GM04503 (cell line): ENCODE results near the gene SERPINA3.
"Not testable (repeated sequence)": the region's sequence is repeated elsewhere in the genome, so short reads cannot be mapped to it uniquely, and the experiment has no call there.

Source experiments
- DNase-seq: peaks from one replicate; pipeline ENCODE4 v3.0.0-alpha.2; 2012; ENCODE audit warnings: low read depth

SERPINA3 gene

DNA sequence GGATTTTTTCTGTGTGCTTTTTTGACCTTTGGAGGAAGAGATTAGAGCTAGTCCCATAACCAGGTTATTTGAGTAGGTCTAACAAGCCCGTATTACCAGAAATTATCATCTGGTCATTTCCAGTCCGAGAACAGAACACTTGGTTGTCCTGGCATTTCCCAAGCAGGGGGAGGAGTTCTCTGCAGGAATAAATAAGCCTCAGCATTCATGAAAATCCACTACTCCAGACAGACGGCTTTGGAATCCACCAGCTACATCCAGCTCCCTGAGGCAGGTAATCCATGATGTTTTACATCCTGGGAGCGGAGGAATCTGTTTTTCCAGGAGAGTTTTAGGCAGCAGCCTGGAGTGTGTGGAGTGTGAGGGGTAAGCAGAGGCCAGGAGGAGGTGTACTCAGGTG is at the start of gene SERPINA3:
TSS of gene SERPINA3 (plus strand) at position 218 of the 400 bp plus-strand sequence. CDS start 2,051 bp downstream, outside the sequence.
- no peak for DNase-seq

DNA sequence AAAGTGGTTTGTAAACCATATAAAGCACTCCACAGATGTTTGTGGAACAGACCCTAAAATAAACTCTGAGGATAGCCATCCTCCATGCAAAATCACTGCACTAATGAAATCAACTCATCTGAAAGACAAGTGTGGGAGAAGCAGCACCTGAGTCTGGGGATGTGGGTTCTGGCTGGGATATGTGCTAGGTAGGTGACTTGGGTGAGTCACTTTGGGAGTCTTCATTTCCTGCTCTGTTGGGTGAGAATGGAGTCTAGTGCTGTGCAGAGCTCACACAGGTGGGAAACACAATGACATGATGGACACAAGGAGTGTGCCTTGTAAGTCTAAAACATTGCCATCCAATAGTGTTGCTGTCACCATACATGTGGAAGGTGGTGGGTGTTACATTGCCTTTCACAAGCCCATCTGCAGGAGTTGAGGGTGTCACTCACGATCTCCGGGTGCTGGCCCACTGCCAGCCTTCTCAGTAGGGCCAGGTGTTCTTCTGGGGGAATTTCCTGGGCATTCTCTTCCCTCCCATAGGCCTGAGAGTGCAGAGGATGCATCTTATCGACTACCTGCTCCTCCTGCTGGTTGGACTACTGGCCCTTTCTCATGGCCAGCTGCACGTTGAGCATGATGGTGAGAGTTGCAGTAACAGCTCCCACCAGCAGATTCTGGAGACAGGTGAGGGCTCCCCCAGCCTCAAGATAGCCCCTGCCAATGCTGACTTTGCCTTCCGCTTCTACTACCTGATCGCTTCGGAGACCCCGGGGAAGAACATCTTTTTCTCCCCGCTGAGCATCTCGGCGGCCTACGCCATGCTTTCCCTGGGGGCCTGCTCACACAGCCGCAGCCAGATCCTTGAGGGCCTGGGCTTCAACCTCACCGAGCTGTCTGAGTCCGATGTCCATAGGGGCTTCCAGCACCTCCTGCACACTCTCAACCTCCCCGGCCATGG is 49.0 kb upstream of the SERPINA3 start:
- no peak for DNase-seq

DNA sequence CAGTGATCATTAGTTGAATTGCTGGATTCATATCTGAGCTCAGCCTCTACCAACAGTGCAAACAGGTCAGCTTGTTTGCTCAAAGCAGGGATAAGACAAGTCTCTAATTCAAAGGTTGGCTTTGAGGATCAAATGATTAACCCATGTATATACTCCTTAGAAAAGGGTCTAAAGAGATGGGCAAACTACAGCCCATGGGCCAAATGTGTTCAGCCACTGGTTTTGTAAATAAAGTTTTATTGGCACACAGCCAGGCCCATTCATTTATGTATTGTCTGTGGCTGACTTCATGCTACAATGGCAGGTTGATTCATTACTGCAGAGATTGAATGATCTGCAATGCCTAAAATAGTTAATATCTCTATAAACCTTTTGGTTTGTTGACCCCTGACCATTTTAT is 47.8 kb upstream of the SERPINA3 start:
- no peak for DNase-seq

DNA sequence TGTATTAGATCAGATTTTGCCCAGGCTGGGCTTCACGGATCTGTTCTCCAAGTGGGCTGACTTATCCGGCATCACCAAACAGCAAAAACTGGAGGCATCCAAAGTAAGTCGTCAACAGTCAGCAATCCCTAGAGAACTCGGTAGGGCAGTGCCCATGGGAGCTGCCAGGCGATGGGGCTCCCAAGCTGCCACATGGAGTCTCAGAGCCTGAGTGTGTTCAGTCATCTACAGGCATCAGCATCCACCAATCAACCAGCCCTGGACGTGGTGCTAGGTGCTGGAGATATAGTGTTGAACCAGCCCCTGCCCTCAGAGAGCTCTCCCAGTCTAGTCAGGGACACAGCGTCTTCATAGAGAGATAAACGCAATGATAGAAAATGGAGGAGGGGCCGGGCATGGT is 44.0 kb upstream of the SERPINA3 start:
- DNase-seq: no peak

DNA sequence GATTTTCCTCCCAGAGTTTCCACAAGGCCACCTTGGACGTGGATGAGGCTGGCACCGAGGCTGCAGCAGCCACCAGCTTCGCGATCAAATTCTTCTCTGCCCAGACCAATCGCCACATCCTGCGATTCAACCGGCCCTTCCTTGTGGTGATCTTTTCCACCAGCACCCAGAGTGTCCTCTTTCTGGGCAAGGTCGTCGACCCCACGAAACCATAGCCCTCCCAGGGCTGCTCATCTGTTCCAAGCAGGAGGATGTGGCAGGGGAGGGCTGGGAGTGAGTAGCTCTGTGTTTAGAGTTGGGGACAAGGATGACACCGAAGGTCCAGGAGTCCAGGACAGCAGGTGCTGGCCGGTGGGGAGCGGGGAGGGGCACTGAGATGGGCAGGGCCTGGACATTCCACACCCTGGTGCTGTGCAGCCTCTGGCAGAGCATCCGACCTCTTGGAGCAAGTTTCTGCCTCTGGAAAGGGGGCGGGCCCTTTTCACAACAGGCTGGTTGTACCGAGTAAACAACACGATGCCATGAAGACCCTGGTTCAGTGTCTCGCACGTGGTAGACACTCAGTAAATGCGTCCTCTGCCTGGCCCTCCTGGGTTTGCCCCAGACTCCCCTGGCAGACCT is 42.7 kb upstream of the SERPINA3 start:
- DNase-seq: no peak

DNA sequence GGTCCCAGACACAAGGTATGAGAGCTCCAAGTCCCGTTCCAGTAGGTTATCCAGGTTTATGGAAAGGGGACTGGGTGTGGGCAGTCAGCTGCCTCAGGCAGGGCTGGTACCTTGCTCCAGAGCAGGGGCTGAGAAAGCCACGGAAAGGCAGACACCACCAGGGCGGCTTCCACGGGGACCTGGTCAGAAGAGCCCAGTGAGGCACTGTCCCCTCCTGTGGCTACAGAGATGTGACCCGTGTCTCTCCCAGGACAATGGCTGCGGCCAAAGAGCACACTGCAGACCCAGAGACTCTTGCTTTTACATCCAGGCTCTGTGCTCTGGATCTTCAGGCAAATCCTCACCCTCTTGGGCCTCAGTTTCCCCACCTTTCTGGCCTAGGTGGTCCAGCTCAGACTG is 42.2 kb upstream of the SERPINA3 start:
- no peak for DNase-seq

DNA sequence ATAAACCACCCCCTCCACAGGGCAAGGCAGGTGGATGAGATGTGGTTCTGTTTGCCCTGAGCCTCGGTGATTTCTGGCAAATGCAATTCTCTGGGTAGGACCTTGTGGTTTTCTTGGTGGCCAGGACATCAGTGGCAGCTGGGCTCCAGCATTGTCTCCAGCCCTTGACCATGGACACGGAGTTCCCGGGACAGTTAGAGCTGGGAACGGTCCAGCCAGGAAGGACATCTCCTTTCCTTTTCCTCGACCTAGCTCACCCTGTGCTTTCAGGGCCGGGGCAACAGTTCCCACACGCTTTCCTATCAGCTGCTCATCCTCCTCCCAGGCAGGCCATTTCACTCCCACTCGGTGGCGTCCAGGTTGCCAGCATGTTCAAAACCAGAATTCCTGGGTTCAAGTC is 41.8 kb upstream of the SERPINA3 start:
- DNase-seq: no peak

DNA sequence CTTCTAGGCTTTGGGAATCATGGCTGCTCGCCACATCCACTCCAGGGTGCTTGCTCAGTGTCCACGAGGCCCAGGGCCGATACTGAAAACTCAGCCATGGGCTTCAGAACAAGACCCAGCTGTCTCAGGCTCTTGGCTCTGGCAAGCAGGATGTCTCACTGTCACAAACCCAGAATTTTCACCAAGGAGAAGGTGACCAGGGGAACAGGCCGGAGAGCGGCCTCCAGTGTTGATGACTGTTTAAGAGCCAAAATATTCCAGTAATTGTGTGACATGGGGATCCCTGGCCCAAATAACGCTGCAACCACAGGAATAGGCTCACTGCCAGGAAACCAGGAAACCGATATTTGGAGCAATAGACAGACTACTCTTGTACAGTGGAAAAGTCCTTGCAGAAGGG is 40.8 kb upstream of the SERPINA3 start:
- DNase-seq: no peak

DNA sequence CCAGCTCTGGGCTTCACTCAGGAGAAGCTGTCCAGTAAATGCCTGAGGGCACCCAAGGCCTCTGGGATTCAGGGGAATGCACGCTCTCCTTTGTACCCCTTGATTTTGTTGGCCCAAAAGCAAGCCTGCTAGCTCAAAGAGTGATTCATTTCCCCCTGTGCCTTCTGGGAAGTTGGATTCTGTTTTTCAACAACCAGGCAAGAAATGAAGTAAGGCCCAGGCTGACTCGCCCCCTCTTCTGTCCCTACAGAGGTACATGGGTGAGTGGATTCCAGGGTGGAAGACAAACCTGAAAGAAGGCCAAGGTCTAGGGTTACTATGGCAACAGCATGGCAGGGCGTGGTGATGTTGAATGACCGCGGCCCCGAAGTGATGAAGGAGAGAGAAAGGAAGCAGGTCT is 40.2 kb upstream of the SERPINA3 start:
- no peak for DNase-seq

DNA sequence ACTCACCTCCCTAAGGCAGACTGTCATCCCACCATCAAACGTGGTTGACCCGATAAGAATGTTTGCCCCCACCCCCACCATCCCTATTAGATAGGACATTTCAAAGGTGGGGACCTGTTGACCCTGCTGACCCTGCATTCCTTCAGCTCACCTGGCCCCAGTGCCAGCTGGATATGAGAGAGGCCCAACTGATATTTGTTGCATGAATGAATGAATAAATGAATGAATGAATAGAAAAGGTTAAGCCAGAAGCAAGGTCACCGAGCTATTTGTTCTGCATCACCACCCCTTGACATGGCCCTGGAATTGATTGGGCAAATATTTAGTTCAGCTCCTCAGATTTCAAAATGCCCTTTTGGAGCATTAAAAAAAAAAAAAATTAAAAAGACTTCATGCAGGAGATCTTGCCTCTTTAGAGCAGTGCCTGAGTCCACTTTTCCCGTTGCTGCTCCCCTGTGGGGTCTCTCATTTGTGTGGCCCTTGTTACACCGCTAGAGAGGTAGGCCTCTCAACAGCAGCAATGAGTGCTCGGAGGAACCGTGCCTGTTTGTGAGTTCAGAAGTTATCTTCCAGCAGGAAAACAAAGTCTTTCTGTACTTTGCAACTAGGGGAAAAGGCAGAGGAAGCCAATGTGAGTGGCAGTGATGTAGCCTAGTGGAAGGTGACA is 39.4 kb upstream of the SERPINA3 start:
- no peak for DNase-seq

DNA sequence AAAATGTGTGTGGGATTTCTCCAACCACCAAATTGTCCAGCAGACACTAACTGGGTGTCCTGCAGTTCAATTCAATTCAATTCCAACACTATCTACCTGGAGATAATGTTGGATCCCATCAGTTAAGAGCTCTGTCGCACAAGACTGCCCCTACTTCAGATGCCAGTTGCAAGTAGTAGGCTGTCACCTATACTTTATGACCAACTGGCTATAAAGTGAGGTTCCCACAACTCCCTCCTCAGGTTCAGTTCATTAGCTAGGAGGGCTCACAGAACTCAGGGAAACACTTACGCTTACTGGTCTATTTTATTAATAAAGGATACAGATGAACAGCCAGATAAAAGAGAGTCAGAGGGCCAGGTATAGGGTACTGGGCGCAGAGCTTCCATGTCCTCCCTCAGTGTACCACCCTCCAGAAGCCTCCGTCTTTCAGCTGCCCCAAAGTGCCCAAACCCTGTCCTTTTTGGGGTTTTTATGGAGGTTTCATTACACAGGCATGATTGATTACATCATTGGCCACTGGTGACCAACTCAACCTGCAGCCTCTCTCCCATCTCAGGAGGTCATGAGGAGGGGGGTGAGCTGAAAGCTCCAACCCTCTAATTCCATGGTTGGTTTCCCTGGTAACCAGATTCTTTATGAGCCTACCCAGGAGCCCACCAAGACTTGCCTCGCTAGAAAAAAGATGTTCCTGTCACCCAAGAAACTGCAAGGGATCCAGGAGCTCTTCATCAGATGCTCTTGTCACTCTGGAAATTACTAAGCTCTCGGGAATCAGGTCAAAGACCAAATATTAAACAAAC is 38.5 kb upstream of the SERPINA3 start:
- DNase-seq: no peak

DNA sequence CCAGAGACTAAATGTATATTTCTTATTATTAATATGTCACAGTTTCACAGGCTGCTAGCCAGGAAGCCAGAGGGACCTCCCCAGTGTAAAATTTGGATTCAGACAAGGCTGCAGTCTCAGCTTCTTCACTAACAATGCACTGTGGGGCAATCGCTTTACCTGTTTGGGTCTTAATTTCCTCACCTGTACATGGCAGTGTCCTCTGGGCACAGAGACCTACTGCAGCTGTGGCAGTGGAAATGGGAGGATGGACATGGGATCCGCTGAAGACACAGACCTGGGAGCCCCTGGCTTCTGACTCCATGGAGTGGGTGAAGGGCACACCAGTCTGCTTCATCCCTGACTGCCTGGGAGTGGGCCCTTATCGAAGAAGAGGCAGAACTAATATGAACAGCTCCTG is 37.9 kb upstream of the SERPINA3 start:
- no peak for DNase-seq

DNA sequence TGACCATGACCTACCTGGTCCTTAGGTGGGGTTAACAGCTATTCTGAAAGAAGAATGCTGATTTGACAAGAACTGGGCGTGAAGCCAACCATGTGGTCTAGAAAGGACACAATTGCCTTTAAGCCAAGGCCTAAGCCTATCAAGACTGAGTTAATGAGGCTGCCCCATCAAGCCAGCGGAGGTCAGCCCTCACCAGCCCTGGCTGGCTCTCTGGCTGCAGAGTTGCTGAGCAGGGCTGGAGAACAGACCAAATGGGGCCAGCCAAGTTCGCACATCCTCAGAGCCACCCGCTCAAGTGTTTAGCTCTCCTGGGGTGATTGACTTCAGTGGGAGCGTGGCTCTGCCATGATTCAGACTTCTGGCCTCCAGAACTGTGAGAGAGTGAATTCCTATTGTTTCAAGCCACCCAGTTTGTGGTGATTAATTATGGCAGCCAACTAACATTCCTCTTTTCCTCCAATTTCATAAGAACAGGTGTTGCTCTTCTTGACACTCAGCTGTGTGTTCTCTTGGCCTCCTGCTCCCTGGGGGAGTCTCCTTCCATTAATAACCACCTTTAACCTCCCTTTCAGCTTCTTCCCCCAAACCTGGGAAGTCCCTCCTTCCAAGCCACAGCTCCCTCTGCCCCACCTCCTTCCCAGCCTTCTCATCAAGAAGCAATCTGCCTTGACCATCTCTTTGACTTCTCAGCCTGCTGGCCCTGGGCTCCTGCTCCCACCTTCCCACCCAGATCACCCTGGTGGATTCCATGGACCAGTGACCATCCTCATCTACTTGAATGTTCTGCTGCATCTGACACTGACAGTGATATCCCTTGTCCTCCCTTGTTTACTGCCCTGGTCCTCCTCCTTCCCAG is 36.2 kb upstream of the SERPINA3 start:
- no peak for DNase-seq

DNA sequence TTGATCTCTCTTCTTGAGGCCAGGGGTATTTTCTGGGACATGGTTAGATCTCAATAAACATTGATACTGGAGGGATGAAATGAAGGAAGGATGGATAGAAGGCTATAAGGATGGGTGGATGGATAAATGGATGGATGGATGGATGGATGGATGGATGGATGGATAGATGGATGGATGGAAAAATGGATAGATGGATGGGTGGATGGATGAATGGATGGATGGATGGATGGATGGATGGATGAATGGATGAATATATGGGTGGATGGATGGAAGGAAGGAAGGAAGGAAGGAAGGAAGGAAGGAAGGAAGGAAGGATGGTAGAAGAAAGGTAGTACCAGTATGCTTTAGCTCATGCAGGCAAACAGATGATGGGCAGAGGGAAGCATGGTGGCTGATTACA is 34.7 kb upstream of the SERPINA3 start:
- not testable (repeated sequence) for DNase-seq

DNA sequence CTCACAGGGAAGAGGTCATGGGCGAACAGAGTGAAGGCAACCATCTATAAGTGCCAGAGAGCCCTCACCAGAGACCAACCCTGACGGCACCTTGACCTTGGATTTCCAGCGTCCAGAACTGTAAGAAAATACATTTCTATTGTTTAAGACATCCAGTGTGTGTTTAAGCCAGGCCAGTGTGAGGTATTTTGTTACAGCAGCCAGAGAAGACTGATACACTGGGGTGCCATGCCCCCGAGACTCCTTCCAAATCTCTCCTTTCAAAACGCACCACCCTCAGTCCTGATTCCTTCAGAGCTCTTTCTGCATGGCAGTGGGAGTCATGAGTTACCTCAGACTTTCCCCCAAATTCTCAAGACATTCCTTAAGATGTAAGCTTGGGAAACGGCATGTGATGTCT is 33.5 kb upstream of the SERPINA3 start:
- no peak for DNase-seq

DNA sequence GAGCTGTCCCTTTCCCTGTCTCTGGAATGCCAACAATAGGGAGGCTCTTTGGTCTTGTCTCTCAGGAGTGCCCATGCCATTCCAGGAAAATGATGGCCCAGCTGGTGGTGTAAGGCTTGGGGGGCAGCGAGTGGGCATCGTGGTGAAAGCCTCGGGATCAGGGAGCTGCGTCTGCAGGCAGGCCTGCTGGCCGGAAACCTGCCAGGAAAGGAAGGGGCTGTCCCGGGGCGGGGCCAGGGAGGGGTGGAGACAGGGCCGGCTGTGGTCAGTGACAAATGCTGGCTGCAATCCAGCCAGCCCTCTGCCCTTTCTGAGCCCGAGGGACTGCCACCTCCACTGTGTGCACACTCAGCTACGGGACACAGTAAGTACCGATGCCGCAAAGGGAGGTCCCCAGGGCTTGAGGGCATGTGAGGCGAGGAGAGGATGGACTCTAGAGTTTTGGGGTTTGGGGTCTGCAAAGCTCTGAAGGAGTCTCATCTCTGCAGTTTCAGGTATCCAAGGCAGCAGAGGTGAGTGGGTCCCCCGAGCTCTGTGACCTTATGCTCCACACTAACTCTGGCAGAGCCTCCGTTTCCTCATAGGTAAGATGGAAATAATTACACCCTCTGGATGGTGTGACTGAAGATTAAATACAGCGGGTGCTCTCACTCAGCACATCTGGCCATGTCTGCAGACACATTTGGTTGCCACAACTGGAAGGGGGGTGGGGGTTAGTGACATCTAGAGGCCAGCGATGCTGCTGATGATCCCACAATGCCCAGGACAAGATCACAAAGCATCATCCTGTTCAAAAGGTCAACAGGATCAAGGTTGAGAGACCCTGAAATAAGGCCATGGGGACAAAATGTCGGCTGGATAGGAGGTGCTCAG is 30.8 kb upstream of the SERPINA3 start, which contains the start of gene SERPINA5:
TSS of gene SERPINA5 (plus strand) at position 300 of the 873 bp plus-strand sequence. CDS start 5,937 bp downstream, outside the sequence.
- DNase-seq: no peak

DNA sequence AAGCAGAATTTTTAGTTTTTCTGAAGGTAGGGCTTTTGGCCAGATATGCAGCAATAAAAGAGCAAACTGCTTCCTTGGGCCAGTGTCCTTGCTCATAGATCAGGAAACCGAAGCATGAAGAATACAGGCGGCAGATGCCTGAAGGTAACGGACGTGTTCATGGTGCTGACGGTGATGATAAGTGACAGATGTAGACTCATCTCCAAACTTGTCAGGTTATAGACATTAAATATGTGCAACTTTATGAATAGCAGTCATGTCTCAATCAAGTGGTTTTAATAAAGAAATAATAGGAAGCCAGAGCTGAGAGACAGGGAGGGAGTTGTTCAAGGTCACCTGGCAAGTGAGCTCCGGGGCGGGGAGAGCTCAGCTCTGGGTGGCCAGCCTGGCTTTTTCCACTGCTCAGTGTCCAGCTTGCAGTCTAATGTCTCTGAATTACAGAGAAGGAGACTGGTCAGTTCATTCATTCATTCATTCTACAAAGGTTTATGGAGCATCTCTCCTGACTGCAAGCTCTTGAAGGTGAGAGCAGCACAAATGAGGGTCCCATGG is 29.9 kb upstream of the SERPINA3 start:
- DNase-seq: no peak

DNA sequence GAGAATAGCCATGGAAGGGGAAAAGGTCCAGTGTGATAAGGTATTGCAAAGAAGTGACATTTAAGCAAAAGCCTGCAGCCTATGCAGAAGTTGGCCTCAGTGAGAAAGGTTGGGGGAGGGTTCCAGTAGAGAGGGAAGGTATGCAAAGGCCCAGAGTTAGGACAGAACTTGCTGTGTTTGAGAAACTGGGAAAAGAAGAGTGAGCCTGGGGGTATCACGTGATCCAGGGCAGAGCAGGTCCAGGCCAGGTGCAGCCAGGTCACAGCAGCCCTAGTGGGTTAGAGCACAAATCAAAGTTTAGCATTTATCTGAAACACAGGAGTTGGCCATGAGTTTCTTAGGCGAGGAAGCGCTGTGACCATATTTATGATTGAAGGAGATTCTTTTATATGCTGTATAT is 29.3 kb upstream of the SERPINA3 start:
- no peak for DNase-seq

DNA sequence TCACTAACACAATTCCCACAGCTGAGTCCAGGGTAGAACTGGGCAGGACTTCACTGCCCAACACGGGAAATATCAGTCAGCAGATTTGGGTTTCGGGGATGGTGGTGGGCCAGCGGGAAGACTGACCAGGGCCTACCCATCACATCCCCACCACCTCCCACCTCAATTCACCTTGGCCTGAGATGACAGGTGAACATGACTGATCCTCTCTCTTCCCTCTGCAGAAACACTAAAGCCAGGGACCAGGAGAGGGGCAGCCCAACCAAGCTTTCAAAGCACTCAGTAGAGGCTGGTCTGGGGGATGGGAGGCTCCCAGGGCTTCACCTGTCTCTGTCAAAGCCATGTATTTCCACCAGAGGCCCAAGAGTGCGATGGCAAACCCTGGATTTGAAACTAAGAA is 28.6 kb upstream of the SERPINA3 start:
- no peak for DNase-seq
